ENCODE data around the gene GCLC. TPM values are rescaled to one million over a fixed set of nuclear protein-coding genes. Genes with fewer than 3 reads are reported as not detected.

GCLC gene
- total and polyA plus RNA-seq, 4 donors, result 13.2 to 40.0 (median 22.9) TPM

GRCh38 chr6:53526000-53526399, 18.9 kb downstream of the GCLC start:
- Histone ChIP-seq H3K9ac (ENCODE audit: insufficient read depth in 1 of 2, low read length in 2 of 2) (no peak overlapping the region), H3K36me3 (ENCODE audit: control insufficient read depth in 4 of 4, insufficient read depth in 4 of 4, low read length in 4 of 4) (peaks cover 0 to 2% (median 0%) of the 10 kb centered on the region in 4 donors), H3K4me3 (no peak overlapping the region), H3K27me3 (ENCODE audit: control insufficient read depth in 3 of 3, insufficient read depth in 3 of 3, low read length in 2 of 3) (no peaks in the 10 kb centered on the region), H3K9me3 (ENCODE audit: control insufficient read depth in 4 of 4, insufficient read depth in 3 of 4, low read length in 3 of 4) (no peaks in the 10 kb centered on the region), H3K27ac (ENCODE audit: low read depth in 1 of 2, low read length in 1 of 2) (no peak overlapping the region), H3K4me1 (ENCODE audit: control insufficient read depth in 5 of 5, insufficient read depth in 5 of 5, low read length in 5 of 5) (peaks cover 0 to 32% (median 3%) of the 10 kb centered on the region in 5 donors)
- no peak for TF ChIP-seq CTCF (IDR thresholded peaks at IDR 0.05; ENCODE audit: control extremely low read depth, extremely low read depth)
- DNase-seq (no peak), ATAC-seq (ENCODE audit: insufficient read depth, low FRiP score) (no peak)
- WGBS, 2 donors, result 92 to 98% methylated on average over 1 of the region's 1 CpG

GRCh38 chr6:53524455-53524815, 20.5 kb downstream of the GCLC start:
- Histone ChIP-seq H3K27me3 (ENCODE audit: control insufficient read depth in 3 of 3, insufficient read depth in 3 of 3, low read length in 2 of 3) (peaks cover 0 to 2% (median 0%) of the 10 kb centered on the region in 3 donors), H3K4me1 (ENCODE audit: control insufficient read depth in 5 of 5, insufficient read depth in 5 of 5, low read length in 5 of 5) (peaks cover 0 to 29% (median 0%) of the 10 kb centered on the region in 5 donors), H3K27ac (ENCODE audit: low read depth in 1 of 2, low read length in 1 of 2) (no peak overlapping the region), H3K4me3 (no peak overlapping the region), H3K9ac (ENCODE audit: insufficient read depth in 1 of 2, low read length in 2 of 2) (no peak overlapping the region), H3K36me3 (ENCODE audit: control insufficient read depth in 4 of 4, insufficient read depth in 4 of 4, low read length in 4 of 4) (peaks cover 0 to 6% (median 2%) of the 10 kb centered on the region in 4 donors), H3K9me3 (ENCODE audit: control insufficient read depth in 4 of 4, insufficient read depth in 3 of 4, low read length in 3 of 4) (peaks cover 0 to 3% (median 0%) of the 10 kb centered on the region in 4 donors)
- TF ChIP-seq CTCF (IDR thresholded peaks at IDR 0.05; ENCODE audit: control extremely low read depth, extremely low read depth), result no peak
- ATAC-seq (ENCODE audit: insufficient read depth, low FRiP score) (no peak), DNase-seq (no peak)
- WGBS, 2 donors, result 48 to 53% methylated on average over 1 of the region's 1 CpG

DNA sequence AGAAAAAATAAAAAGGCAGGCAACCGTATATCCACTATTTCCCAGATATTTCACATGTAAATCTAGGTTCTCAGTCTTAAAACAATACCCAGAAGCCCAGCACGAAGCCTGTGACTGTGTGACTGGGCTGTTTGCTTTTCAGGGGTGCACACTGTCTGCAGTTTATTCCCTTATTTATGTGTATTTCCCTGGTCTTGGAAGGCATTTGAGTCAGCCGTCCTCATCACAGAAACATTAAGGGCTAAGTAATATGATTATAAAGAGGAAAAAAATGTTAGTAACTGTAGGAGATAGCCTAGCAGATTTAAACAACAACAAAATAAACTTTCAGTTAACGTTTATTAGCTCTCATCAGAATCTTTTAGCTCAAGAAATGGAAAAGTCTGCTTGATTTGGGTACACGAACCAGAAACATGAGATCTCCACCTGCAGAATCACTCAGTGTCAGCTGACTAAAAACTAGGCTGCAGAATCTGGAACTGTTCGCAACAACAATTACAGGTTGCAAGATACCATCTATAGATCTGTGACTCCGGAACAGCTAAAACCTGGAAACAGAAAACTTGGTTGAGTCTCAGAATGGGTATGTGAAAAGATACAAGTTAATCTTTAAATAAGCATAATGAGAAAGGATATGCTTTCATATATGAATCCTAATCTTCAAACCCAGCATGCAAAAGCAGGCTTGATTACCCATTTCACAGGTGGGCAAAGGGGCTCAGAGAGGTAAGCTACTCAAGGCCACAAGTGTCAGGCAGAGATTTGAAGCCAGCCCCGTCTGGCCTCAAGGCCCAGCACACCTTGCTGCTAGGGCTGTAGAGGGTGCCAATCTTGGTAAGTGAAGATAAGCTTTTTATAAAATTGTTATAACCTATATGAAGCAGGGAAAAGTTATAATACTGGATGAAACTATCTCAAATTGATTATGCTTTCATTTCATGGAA, 21.1 kb downstream of the GCLC start:
- Histone ChIP-seq H3K4me3 (no peak overlapping the region), H3K9ac (ENCODE audit: insufficient read depth in 1 of 2, low read length in 2 of 2) (no peak overlapping the region), H3K4me1 (ENCODE audit: control insufficient read depth in 5 of 5, insufficient read depth in 5 of 5, low read length in 5 of 5) (peaks cover 0 to 24% (median 0%) of the 10 kb centered on the region in 5 donors), H3K27me3 (ENCODE audit: control insufficient read depth in 3 of 3, insufficient read depth in 3 of 3, low read length in 2 of 3) (peaks cover 0 to 2% (median 0%) of the 10 kb centered on the region in 3 donors), H3K27ac (ENCODE audit: low read depth in 1 of 2, low read length in 1 of 2) (no peak overlapping the region), H3K9me3 (ENCODE audit: control insufficient read depth in 4 of 4, insufficient read depth in 3 of 4, low read length in 3 of 4) (peaks cover 0 to 3% (median 0%) of the 10 kb centered on the region in 4 donors), H3K36me3 (ENCODE audit: control insufficient read depth in 4 of 4, insufficient read depth in 4 of 4, low read length in 4 of 4) (peaks cover 0 to 7% (median 3%) of the 10 kb centered on the region in 4 donors)
- no peak for TF ChIP-seq CTCF (IDR thresholded peaks at IDR 0.05; ENCODE audit: control extremely low read depth, extremely low read depth)
- 79 to 90% methylated on average over 8 of the region's 8 CpGs for WGBS, 2 donors
- DNase-seq (no peak), ATAC-seq (ENCODE audit: insufficient read depth, low FRiP score) (no peak)
